ENCODE data around the gene ST8SIA1.
"Not testable (repeated sequence)": the region's sequence is repeated elsewhere in the genome, so short reads cannot be mapped to it uniquely, and the experiment has no call there.

Gene ST8SIA1

DNA sequence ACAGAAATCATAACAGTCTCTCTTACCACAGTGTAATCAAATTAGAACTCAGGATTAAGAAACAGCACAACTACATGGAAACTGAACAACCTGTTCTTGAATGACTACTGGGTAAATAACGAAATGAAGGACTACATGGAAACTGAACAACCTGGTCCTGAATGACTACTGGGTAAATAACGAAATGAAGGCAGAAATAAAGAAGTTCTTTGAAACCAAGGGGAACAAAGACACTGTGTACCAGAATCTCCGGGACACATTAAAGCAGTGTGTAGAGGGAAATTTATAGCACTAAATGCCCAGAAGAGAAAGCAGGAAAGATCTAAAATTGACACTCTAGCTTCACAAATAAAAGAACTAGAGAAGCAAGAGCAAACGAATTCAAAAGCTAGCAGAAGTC lies 185.2 kb downstream of the ST8SIA1 start:
- DNase-seq, result not testable (repeated sequence)

DNA sequence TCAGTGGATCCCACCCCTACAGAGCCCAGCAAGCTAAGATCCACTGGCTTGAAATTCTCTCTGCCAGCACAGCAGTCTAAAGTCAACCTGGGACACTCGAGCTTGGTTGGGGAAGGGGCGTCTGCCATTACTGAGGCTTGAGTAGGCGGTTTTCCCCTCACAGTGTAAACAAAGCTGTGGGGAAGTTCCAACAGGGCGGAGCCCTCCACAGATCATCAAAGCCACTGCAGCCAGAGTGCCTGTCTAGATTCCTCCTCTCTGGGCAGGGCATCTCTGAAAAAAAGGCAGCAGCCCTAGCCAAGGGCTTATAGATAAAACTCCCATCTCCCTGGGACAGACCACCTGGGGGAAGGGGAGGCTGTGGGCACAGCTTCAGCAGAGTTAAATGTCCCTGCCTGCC lies 187.8 kb downstream of the ST8SIA1 start:
- DNase-seq, result not testable (repeated sequence)

Measured in NCI-H1417 treated with DMSO at 0.1 percent for 48 hours (cell line).